Activated CD4-positive, alpha-beta T cell treated with anti-CD3 and anti-CD28 coated beads for 1 hour (primary cell): ENCODE results near the gene GNG5.
A peak's percentile ranks its signal among the peaks of the same experiment; 100 is the strongest.
"Not testable (repeated sequence)": the region's sequence is repeated elsewhere in the genome, so short reads cannot be mapped to it uniquely, and the experiment has no call there.

Experiments used
- DNase-seq: peaks from one replicate; pipeline ENCODE4 v3.0.0-alpha.2; 2020

The GNG5 gene

GRCh38 chr1:84481317-84481716 is 25.1 kb downstream of the GNG5 start:
- no peak for DNase-seq

GRCh38 chr1:84480650-84481049 is 25.7 kb downstream of the GNG5 start:
- no peak for DNase-seq

- no peak for DNase-seq
Observed at GRCh38 chr1:84479998-84480397, 26.4 kb downstream of the GNG5 start.

GRCh38 chr1:84478876-84479868 is 27.2 kb downstream of the GNG5 start, which contains the start of gene RPF1:
Gene RPF1 (plus strand): TSS chr1:84479266. CDS start chr1:84479282, 16 bp downstream.
- DNase-seq: peak; percentile 69

- no peak for DNase-seq
Observed at GRCh38 chr1:84476225-84476624, 30.2 kb downstream of the GNG5 start.

- no peak for DNase-seq
Observed at GRCh38 chr1:84467298-84467697, 39.1 kb downstream of the GNG5 start.

GRCh38 chr1:84462118-84462517 is 44.3 kb downstream of the GNG5 start:
- no peak for DNase-seq

- DNase-seq: no peak
Observed at GRCh38 chr1:84452436-84452835, 53.9 kb downstream of the GNG5 start.

- DNase-seq: no peak
Observed at GRCh38 chr1:84450910-84451309, 55.5 kb downstream of the GNG5 start.

GRCh38 chr1:84448704-84449103 is 57.7 kb downstream of the GNG5 start:
- not testable (repeated sequence) for DNase-seq
